Transverse colon (tissue), 4 donors: ENCODE data around the gene SYNE1.

Source experiments
- CTCF ChIP-seq, 5 experiments: fragments of 200-600 bp in 3 of 5; fragments of 450-650 bp in 2 of 5; sonication (generic) in 3 of 5; IDR thresholded peaks; 1 replicate in 2 of 5; 2 replicates in 3 of 5; pipeline ENCODE4 v1.5.1; 2016 to 2017; ENCODE audit warnings: antibody characterized with exemption in 5 of 5, inconsistent platforms in 3 of 5, mild to moderate bottlenecking in 2 of 5, moderate library complexity in 1 of 5
- EP300 ChIP-seq: sonication (generic); formaldehyde crosslinking; IDR thresholded peaks from one replicate; pipeline ENCODE4 v1.6.1; 2017; ENCODE audit warnings: antibody characterized with exemption, low read depth
- POLR2A ChIP-seq: fragments of 450-650 bp; IDR thresholded peaks from one replicate; pipeline ENCODE4 v1.6.1; 2016; ENCODE audit warnings: antibody characterized with exemption, mild to moderate bottlenecking, moderate library complexity
- POLR2AphosphoS5 ChIP-seq, 3 donors: sonication (generic); formaldehyde crosslinking; IDR thresholded peaks; one replicate each; pipeline ENCODE4 v1.6.1; 2016; ENCODE audit warnings: antibody characterized with exemption in 3 of 3

- TF ChIP-seq POLR2AphosphoS5 (IDR thresholded peaks at IDR 0.05), result no peak
- TF ChIP-seq POLR2A, result no peak
- TF ChIP-seq CTCF (IDR thresholded peaks at IDR 0.05), result no peak
- no peak for TF ChIP-seq EP300
Observed at GRCh38 chr6:152166497-152166896, 470.7 kb downstream of the SYNE1 start.
